Stimulated activated CD4-positive, alpha-beta T cell treated with anti-CD3 and anti-CD28 coated beads, Interleukin-1b, Interleukin-23, amount 100 ng/mL, for 4 hours (primary cell): ENCODE measurements around the gene SERPINA6.
"Not testable (repeated sequence)": the region's sequence is repeated elsewhere in the genome, so short reads cannot be mapped to it uniquely, and the experiment has no call there.

ENCODE experiments used
- DNase-seq, 2 donors: peaks; one replicate each; pipeline ENCODE4 v3.0.0-alpha.2; 2020; ENCODE audit warnings: low read depth in 2 of 2

The SERPINA6 gene

GRCh38 chr14:94292526-94292871 is 30.6 kb downstream of the SERPINA6 start:
- DNase-seq, result no peak

- DNase-seq, result no peak
Observed at GRCh38 chr14:94291906-94292525, 31.1 kb downstream of the SERPINA6 start.

GRCh38 chr14:94291159-94291905 is 31.8 kb downstream of the SERPINA6 start:
- no peak for DNase-seq

- DNase-seq, result no peak
Observed at GRCh38 chr14:94290197-94290596, 32.9 kb downstream of the SERPINA6 start.

GRCh38 chr14:94288610-94289465 is 34.3 kb downstream of the SERPINA6 start:
- no peak for DNase-seq

- no peak for DNase-seq
Observed at GRCh38 chr14:94285158-94285557, 38.0 kb downstream of the SERPINA6 start.

- DNase-seq, result no peak
Observed at GRCh38 chr14:94284221-94284620, 38.9 kb downstream of the SERPINA6 start.

- DNase-seq, result no peak
Observed at GRCh38 chr14:94282991-94283723, 40.0 kb downstream of the SERPINA6 start.

- no peak for DNase-seq
Observed at GRCh38 chr14:94278731-94279130, 44.4 kb downstream of the SERPINA6 start.

- DNase-seq, result not testable (repeated sequence)
Observed at GRCh38 chr14:94276898-94277561, 46.1 kb downstream of the SERPINA6 start.

- DNase-seq, result no peak
Observed at GRCh38 chr14:94269156-94269555, 54.0 kb downstream of the SERPINA6 start.

GRCh38 chr14:94268582-94268981 is 54.6 kb downstream of the SERPINA6 start:
- not testable (repeated sequence) for DNase-seq

GRCh38 chr14:94267352-94267751 is 55.8 kb downstream of the SERPINA6 start:
- no peak for DNase-seq

- DNase-seq, result not testable (repeated sequence)
Observed at GRCh38 chr14:94264195-94264594, 58.9 kb downstream of the SERPINA6 start.
